IMR-90 (cell line): ENCODE data around the gene TPO. TPM values are rescaled to one million over a fixed set of nuclear protein-coding genes. Genes with fewer than 3 reads are reported as not detected.

Experiments
- ATAC-seq: fragments of 200-7000 bp; cut with Tn5 transposase; 2 replicates; pipeline ENCODE4 v1.9.1; 2020; ENCODE audit warnings: low read depth, mild to moderate bottlenecking, moderate library complexity
- BruUV-seq: library from RNA; stranded (reverse); fragments of 400-500 nt; replicated peaks from 2 replicates; lab custom pipeline; 2021; lab: Mats Ljungman, UMichigan
- CTCF ChIA-PET: fragments of 300-600 bp; formaldehyde crosslinking; extraction: SDS; loops from one replicate; lab custom pipeline; 2021; ENCODE audit warnings: antibody characterized with exemption; lab: Yijun Ruan, JAX
- POLR2A ChIA-PET: fragments of 300-600 bp; sonication (Branson Sonifier 250); formaldehyde crosslinking; loops from one replicate; lab custom pipeline; 2022; ENCODE audit warnings: antibody characterized with exemption; ENCODE audit not compliant: unreplicated experiment; lab: Charles Lee
- DNase-seq: peaks from one replicate; pipeline ENCODE4 v3.0.0; 2013
- H2AFZ ChIP-seq: replicated peaks from 2 replicates; pipeline ENCODE3; 2013; ENCODE audit warnings: low read length, mild to moderate bottlenecking; ENCODE audit not compliant: poor library complexity
- H2AK5ac ChIP-seq: 2 replicates; pipeline ENCODE4 v1.6.1; 2013; ENCODE audit warnings: low read depth, low read length, inconsistent platforms
- H2AK9ac ChIP-seq: replicated peaks from 2 replicates; pipeline ENCODE3; 2013; ENCODE audit warnings: mild to moderate bottlenecking, low read depth, low read length, moderate library complexity; ENCODE audit not compliant: poor library complexity
- H2BK120ac ChIP-seq: 2 replicates; pipeline ENCODE4 v1.6.1; 2013; ENCODE audit warnings: low read depth, low read length, inconsistent platforms
- H2BK15ac ChIP-seq: 3 replicates; pipeline ENCODE4 v1.6.1; 2013; ENCODE audit warnings: low read depth, low read length, inconsistent platforms
- H2BK20ac ChIP-seq: 2 replicates; pipeline ENCODE4 v1.6.1; 2013; ENCODE audit warnings: low read depth, mild to moderate bottlenecking, inconsistent platforms, low read length, moderate library complexity
- H2BK5ac ChIP-seq: 2 replicates; pipeline ENCODE4 v1.6.1; 2013; ENCODE audit warnings: mild to moderate bottlenecking, low read depth, low read length, inconsistent platforms; ENCODE audit not compliant: poor library complexity, severe bottlenecking
- H3K14ac ChIP-seq: replicated peaks from 2 replicates; pipeline ENCODE4 v1.6.1; 2013; ENCODE audit warnings: low read depth, low read length, inconsistent platforms
- H3K18ac ChIP-seq: 2 replicates; pipeline ENCODE4 v1.6.1; 2013; ENCODE audit warnings: low read depth, low read length, control low read depth
- H3K23ac ChIP-seq: 2 replicates; pipeline ENCODE4 v1.6.1; 2013; ENCODE audit warnings: low read depth, low read length, inconsistent platforms
- H3K27ac ChIP-seq: 2 replicates; pipeline ENCODE4 v1.5.1; 2013; ENCODE audit warnings: mild to moderate bottlenecking, control low read depth, low read length; ENCODE audit not compliant: insufficient read depth
- H3K27me3 ChIP-seq: 2 replicates; pipeline ENCODE4 v1.6.1; 2013; ENCODE audit warnings: low read length; ENCODE audit not compliant: control insufficient read depth, insufficient read depth
- H3K36me3 ChIP-seq: 2 replicates; pipeline ENCODE4 v1.6.1; 2013; ENCODE audit warnings: low read length, mixed read lengths; ENCODE audit not compliant: control insufficient read depth, insufficient read depth
- H3K4ac ChIP-seq: 2 replicates; pipeline ENCODE4 v1.6.1; 2013; ENCODE audit warnings: low read depth, low read length, inconsistent platforms
- H3K4me1 ChIP-seq: 2 replicates; pipeline ENCODE4 v1.6.1; 2013; ENCODE audit warnings: low read length, mixed read lengths; ENCODE audit not compliant: control insufficient read depth, insufficient read depth
- H3K4me2 ChIP-seq: 2 replicates; pipeline ENCODE4 v1.6.1; 2013; ENCODE audit warnings: low read depth, mild to moderate bottlenecking, control low read depth, low read length, moderate library complexity
- H3K4me3 ChIP-seq: 2 replicates; pipeline ENCODE4 v1.5.1; 2013; ENCODE audit warnings: low read depth, mild to moderate bottlenecking, control low read depth, low read length, moderate library complexity; ENCODE audit not compliant: insufficient read depth
- H3K56ac ChIP-seq: 2 replicates; pipeline ENCODE4 v1.6.1; 2013; ENCODE audit warnings: low read length, inconsistent platforms; ENCODE audit not compliant: insufficient read depth; ENCODE audit errors: extremely low read depth
- H3K79me1 ChIP-seq, 2 experiments: 2 replicates each; pipeline ENCODE4 v1.6.1; 2013; ENCODE audit warnings: low read length in 2 of 2, inconsistent platforms in 1 of 2, low read depth in 1 of 2
- H3K9ac ChIP-seq: 2 replicates; pipeline ENCODE4 v1.6.1; 2013; ENCODE audit warnings: low read depth, low read length, control low read depth
- H3K9me1 ChIP-seq: 2 replicates; pipeline ENCODE4 v1.6.1; 2013; ENCODE audit warnings: low read length, inconsistent platforms; ENCODE audit not compliant: insufficient read depth
- H3K9me3 ChIP-seq: 2 replicates; pipeline ENCODE4 v1.6.1; 2013; ENCODE audit warnings: low read length; ENCODE audit not compliant: control insufficient read depth, insufficient read depth
- H4K20me1 ChIP-seq: 2 replicates; pipeline ENCODE4 v1.6.1; 2013; ENCODE audit warnings: low read length, inconsistent platforms; ENCODE audit not compliant: insufficient read depth
- H4K5ac ChIP-seq: 2 replicates; pipeline ENCODE4 v1.6.1; 2013; ENCODE audit warnings: mild to moderate bottlenecking, low read depth, low read length, control low read depth
- H4K8ac ChIP-seq, 2 experiments: 2 replicates each; pipeline ENCODE4 v1.6.1; 2013; ENCODE audit warnings: low read depth in 2 of 2, low read length in 2 of 2, control low read depth in 1 of 2, inconsistent platforms in 1 of 2
- H4K91ac ChIP-seq: 2 replicates; pipeline ENCODE4 v1.6.1; 2013; ENCODE audit warnings: low read depth, low read length, inconsistent platforms; ENCODE audit not compliant: insufficient read depth
- BHLHE40 ChIP-seq: fragments of 150-350 bp; IDR thresholded peaks from 2 replicates; pipeline ENCODE4 v1.6.1; 2016; ENCODE audit warnings: mild to moderate bottlenecking, low read depth, low read length
- CEBPB ChIP-seq: IDR thresholded peaks from 2 replicates; pipeline ENCODE4 v1.6.1; 2012; ENCODE audit warnings: low read depth, low read length, improper control_type of control experiment
- MAFK ChIP-seq: IDR thresholded peaks from 2 replicates; pipeline ENCODE4 v1.6.1; 2012; ENCODE audit warnings: low read depth, low read length, improper control_type of control experiment
- MAZ ChIP-seq: IDR thresholded peaks from 2 replicates; pipeline ENCODE4 v1.6.1; 2012; ENCODE audit warnings: low read depth, mild to moderate bottlenecking, low read length, improper control_type of control experiment, moderate library complexity, borderline replicate concordance
- MXI1 ChIP-seq: IDR thresholded peaks from 2 replicates; pipeline ENCODE4 v1.6.1; 2012; ENCODE audit warnings: low read depth, mild to moderate bottlenecking, low read length, moderate library complexity, borderline replicate concordance
- NFE2L2 ChIP-seq: fragments of 150-350 bp; IDR thresholded peaks from 2 replicates; pipeline ENCODE4 v1.6.1; 2016; ENCODE audit warnings: low read depth, mild to moderate bottlenecking, low read length
- POLR2A ChIP-seq: IDR thresholded peaks from 2 replicates; pipeline ENCODE4 v1.6.1; 2012; ENCODE audit warnings: mild to moderate bottlenecking, low read depth, low read length
- RAD21 ChIP-seq: IDR thresholded peaks from 2 replicates; pipeline ENCODE4 v1.6.1; 2012; ENCODE audit warnings: low read length, improper control_type of control experiment
- RCOR1 ChIP-seq: IDR thresholded peaks from 2 replicates; pipeline ENCODE4 v1.6.1; 2012; ENCODE audit warnings: mild to moderate bottlenecking, low read length, improper control_type of control experiment; ENCODE audit not compliant: insufficient replicate concordance
- RFX5 ChIP-seq: IDR thresholded peaks from 2 replicates; pipeline ENCODE4 v1.8.0; 2012; ENCODE audit warnings: low read depth, mild to moderate bottlenecking, low read length, moderate library complexity
- SMC3 ChIP-seq: fragments of 150-350 bp; IDR thresholded peaks from 2 replicates; pipeline ENCODE4 v1.6.1; 2016; ENCODE audit warnings: low read depth, mild to moderate bottlenecking, antibody characterized with exemption, low read length, moderate library complexity
- whole genome bisulfite sequencing, 2 experiments: methylation state at CpG; one replicate each; pipeline versions ENCODE4 v1.1.5 to v1.1.7; 2013; ENCODE audit warnings: missing lambda C conversion rate in 2 of 2; ENCODE audit not compliant: insufficient read length in 1 of 2; ENCODE audit errors: extremely low coverage in 2 of 2; 5-methylcytosine and 5-hydroxymethylcytosine counted together
- dilution Hi-C: fragments of 300-500 bp; cut with HindIII; formaldehyde crosslinking; loops from one replicate; pipeline ENCODE4 v1.14.3; 2018; ENCODE audit warnings: low sequenced_read_pairs; ENCODE audit not compliant: unreplicated experiment
- in situ Hi-C: fragments of 300-500 bp; cut with MboI; formaldehyde crosslinking; loops from 3 replicates; pipeline ENCODE4 v1.14.3; 2019; ENCODE audit warnings: low sequenced_read_pairs, inconsistent platforms, mixed read lengths
- intact Hi-C: fragments of 100-400 bp; cut with micrococcal nuclease; formaldehyde crosslinking; loops from 2 replicates; pipeline ENCODE4 v1.10.0; 2022
- polyA plus RNA-seq, 3 experiments: library from polyadenylated mRNA; depleted of rRNA; stranded (reverse); fragments of >200 nt; gene quantifications; 2 replicates each; pipeline ENCODE4 v1.2.3, GENCODE V29; 2012; ENCODE audit warnings: low replicate concordance in 1 of 3
- total RNA-seq: library from RNA; depleted of rRNA; stranded (reverse); fragments of >200 nt; gene quantifications from 2 replicates; pipeline ENCODE4 v1.2.3, GENCODE V29; 2012
- TF ChIP-seq, protein P1 (sequence below): fragments of 150-350 bp; IDR thresholded peaks from 2 replicates; pipeline ENCODE4 v1.6.1; 2016; ENCODE audit warnings: low read depth, mild to moderate bottlenecking, low read length, moderate library complexity, borderline replicate concordance

TPO gene
- total and polyA plus RNA-seq, 2 of the 4 experiments (the other 2 are of a cell fraction), result not detected

- ATAC-seq (no peak), DNase-seq (no peak)
- H4K8ac ChIP-seq, result no peak overlapping the region
- intact Hi-C loops (no loop called here), in situ Hi-C loops (no loop called here), dilution Hi-C loops (no loop called here)
- BruUV-seq, result no TSS peak
- no peak overlapping the region for H3K27ac ChIP-seq
- H3K18ac ChIP-seq, result no peak overlapping the region
- H3K23ac ChIP-seq, result no peak overlapping the region
- peaks cover 6% of the 10 kb centered on the region; the same call in 1 of the 2 replicates for H3K9me3 ChIP-seq
- ChIA-PET POLR2A (no interaction called here), CTCF (no interaction called here)
- H3K14ac ChIP-seq, result no peak overlapping the region
- H4K20me1 ChIP-seq, result no peaks in the 10 kb centered on the region
- no peak overlapping the region for H2BK5ac ChIP-seq
- H3K4ac ChIP-seq, result no peak overlapping the region
- no peaks in the 10 kb centered on the region for H3K4me1 ChIP-seq
- H3K9ac ChIP-seq, result no peak overlapping the region
- no peak for TF ChIP-seq RAD21
- TF ChIP-seq POLR2A, result no peak
- TF ChIP-seq, protein P1, sequence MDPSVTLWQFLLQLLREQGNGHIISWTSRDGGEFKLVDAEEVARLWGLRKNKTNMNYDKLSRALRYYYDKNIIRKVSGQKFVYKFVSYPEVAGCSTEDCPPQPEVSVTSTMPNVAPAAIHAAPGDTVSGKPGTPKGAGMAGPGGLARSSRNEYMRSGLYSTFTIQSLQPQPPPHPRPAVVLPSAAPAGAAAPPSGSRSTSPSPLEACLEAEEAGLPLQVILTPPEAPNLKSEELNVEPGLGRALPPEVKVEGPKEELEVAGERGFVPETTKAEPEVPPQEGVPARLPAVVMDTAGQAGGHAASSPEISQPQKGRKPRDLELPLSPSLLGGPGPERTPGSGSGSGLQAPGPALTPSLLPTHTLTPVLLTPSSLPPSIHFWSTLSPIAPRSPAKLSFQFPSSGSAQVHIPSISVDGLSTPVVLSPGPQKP, result no peak
- TF ChIP-seq SMC3, result no peak
- TF ChIP-seq MAZ, result no peak
- TF ChIP-seq RFX5, result no peak
- TF ChIP-seq MAFK, result no peak
- no peak for TF ChIP-seq NFE2L2
- no peak for TF ChIP-seq RCOR1
- TF ChIP-seq MXI1, result no peak
- TF ChIP-seq BHLHE40, result no peak
- TF ChIP-seq CEBPB, result no peak
- no peaks in the 10 kb centered on the region for H3K9me1 ChIP-seq
- H3K36me3 ChIP-seq, result no peaks in the 10 kb centered on the region
- H3K56ac ChIP-seq, result no peak overlapping the region
- no peaks in the 10 kb centered on the region for H3K27me3 ChIP-seq
- no peak overlapping the region for H2AK9ac ChIP-seq
- H2AFZ ChIP-seq, result no peak overlapping the region
- H3K4me2 ChIP-seq, result no peak overlapping the region
- no peak overlapping the region for H2BK20ac ChIP-seq
- no peak overlapping the region for H2BK15ac ChIP-seq
- no peak overlapping the region for H3K4me3 ChIP-seq
- H2AK5ac ChIP-seq, result no peak overlapping the region
- WGBS, 2 experiments, result 20% methylated on average over 1 of the region's 6 CpGs; no CpG with 5 or more reads in 1 of the 2 experiments
- no peak overlapping the region for H4K5ac ChIP-seq
- no peaks in the 10 kb centered on the region for H3K79me1 ChIP-seq
- no peak overlapping the region for H2BK120ac ChIP-seq
- no peak overlapping the region for H4K91ac ChIP-seq
Observed at GRCh38 chr2:1455466-1455865, 42.2 kb downstream of the TPO start.
